Stimulated activated CD8-positive, alpha-beta memory T cell treated with anti-CD3 and anti-CD28 coated beads, Interleukin-7, amount 100 ng/mL, for 24 hours (primary cell): Measurements from ENCODE around the gene PTPN1.
A peak's percentile ranks its signal among the peaks of the same experiment; 100 is the strongest.
"Not testable (repeated sequence)": the region's sequence is repeated elsewhere in the genome, so short reads cannot be mapped to it uniquely, and the experiment has no call there.

Experiments used
- DNase-seq: peaks from one replicate; pipeline ENCODE4 v3.0.0-alpha.2; 2020; ENCODE audit warnings: low read depth

The PTPN1 gene

DNA sequence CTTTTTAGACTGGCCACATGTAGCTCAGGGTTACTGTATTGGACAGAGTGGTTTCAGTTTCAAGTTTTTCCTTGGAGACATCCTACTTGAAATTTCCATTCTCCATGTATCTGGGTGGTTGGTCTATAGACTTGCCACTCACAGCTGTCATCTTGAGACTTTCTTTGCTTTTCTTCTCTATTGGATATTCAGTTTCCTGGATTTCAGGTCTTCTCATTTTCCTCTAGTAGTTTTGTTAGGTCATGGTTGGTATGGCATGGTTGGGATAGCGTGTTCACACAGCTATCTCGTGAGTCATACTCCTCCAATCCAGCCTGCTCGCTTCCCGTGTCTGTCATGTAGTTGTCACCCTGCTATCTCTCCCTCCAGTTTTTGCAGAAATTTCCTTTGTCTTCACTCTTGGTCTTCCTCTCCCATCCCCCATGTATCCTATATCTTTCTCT, 48.3 kb downstream of the PTPN1 start:
- no peak for DNase-seq

DNA sequence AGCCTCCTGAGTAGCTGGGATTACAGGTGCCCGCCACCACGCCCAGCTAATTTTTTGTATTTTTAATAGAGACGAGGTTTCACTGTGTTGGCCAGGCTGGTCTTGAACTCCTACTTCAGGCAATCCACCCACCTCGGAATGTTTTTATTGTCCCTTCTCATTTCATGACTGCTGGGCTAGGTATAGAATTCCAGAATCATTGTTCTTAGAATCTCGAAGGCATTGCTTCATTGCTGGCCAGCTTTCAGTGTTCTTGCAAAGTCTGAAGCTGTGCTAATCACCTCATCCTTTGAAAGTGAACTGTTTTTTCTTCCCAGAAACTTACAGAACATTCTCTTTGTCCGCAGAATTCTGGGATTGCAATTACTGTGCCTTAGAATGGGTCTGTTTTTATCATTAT, 49.0 kb downstream of the PTPN1 start:
- no peak for DNase-seq

DNA sequence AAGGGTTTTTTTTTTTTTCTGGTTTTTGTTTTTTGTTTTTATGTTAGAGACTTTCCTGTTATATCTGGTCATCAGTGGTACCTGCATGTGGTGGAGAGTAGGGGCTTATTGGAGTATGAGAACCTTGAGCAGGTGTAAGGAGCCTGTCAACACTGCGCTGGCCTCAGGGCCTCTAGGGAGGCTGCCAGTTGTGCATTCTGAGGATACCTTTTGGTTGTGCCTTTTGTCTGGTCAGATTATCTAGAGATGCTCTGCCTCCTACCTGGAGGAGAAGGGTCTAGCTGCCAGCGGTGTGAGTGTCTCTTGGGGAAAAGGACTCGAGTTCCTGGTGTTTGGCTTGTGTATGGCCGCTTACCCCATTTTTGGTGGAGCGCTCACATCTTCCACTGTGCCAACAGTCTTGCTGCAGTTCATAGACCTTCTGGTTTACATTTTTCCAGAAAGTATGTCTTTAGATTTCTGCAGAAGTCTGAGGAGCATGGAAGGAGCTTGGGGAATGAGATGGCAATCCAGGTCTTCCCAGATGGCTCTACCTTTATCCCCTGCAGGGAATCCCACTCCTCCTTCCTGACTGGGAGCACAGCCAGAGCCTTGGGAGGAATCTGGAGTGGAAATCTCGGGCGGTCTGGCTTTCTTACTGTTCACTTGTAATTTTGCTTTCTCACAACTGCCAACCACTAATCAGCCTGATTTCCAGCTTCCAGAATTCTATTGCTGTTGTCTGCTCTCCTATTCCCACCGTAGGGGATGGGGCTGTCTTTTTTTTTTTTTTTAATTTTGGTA, 49.9 kb downstream of the PTPN1 start:
- DNase-seq: no peak

DNA sequence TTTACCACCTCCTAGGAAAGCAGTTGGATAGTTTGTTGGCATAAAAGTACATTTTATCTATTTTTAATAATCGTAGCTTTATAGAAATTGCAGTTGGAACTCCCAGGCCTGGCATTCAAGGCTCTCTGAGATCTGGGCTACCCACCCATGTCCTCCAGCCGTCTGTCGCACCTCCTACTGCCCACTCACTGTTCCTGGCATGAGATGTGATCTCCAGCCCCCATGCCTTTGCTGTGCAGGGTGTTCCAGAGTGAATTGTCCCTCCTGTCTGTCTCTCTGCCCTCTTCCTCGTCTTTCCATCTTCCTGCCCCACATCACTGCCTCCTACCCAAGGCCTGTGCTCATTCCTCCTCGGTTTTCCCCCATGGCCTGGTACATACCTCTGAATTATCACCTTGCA, 50.7 kb downstream of the PTPN1 start:
- DNase-seq: no peak

DNA sequence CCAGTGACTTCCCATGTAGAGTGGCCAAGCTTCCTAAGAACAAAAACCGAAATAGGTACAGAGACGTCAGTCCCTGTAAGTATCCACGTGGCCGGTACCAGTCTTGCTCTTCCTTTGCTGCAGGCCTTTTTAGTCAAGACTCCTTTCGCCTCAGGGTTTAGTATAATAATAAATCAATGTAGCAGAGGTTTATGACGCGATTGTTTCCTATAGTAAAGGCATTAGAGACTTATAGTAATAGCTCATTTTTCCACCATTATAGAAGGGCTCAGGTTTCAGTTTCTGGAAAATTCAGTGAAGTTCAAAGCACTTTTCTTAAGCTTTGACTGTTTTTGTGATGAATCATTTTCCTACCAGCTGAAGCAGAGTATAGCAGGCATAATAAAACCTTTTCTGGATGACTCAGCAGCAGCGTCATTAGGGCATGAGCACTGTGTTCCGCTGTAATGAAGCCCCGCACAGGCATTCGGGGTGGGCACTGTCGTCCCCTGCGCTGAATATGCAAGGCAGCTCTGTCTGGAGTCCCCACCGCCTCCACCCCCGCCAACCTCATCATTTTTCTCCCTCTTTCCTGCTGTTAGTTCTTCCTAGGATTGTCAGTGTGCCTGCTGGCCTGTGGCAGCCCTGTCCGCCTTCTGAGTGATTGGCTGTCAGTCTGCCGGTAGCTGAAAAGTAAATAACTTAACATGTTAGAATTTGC, 51.3 kb downstream of the PTPN1 start:
- peak; percentile 26 for DNase-seq

DNA sequence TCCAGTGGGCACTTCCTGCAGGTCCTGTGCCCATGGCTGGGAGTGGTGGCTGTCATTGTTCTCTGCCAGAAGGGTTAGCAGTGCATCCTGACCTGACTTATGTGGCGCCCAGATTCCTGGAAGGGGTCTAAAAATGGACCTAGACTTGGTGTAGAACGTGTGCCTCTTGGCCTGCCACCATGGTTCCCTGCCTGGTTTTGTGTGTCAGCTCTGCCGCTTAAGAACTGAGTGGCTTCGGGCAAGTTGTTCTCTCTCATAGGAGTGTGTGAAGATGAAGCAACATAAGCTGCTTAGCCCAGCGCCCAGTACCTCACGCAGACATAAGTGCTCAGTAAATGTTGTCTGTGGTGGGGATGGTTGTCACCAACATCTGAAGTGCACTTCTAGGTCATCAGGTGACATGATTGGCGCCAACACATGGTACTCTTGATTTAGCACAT, 52.1 kb downstream of the PTPN1 start:
- no peak for DNase-seq

- DNase-seq: no peak
These were observed 53.2 kb downstream of the PTPN1 start for GRCh38 chr20:50563133-50563944.

DNA sequence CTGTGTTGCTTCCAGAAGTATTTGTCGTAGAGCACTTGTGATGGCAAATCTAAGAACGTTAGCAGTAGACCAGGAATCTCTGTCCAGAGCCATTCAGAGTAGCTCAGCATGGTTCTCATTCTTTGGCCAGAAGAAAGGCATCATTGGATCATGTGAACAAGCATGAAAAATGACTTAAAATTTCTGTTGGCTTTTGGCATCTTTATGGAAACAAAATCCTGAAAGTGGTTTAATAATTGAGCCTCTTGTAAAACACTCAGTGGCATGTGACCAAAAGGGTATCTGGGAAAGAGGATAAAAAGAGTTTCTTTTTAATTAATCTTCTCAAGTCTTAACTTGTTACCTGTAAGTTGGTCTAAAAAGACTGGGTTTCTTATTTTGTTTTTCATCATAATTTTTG, 55.2 kb downstream of the PTPN1 start:
- no peak for DNase-seq

DNA sequence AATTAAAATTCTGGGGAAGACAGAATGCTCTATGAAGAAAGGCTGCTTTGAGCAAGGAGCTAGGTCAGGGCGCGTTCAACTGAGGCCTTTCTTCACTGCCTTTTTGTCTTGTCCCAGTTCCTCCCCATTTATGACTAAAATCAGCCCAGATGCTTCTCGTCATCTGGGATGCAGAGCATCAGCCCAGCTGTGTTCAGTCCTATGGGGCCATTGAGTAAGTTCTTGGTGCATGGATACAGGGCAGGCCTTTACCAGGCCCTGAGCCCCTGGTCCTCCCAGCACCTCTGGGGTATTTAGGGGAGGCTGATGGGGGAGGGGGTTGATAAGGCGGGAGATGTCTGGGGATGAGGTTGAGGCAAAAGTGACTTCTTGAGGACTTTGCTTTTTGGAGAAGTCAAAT, 55.7 kb downstream of the PTPN1 start:
- no peak for DNase-seq

- no peak for DNase-seq
These were observed 57.8 kb downstream of the PTPN1 start for GRCh38 chr20:50567860-50568548.

DNA sequence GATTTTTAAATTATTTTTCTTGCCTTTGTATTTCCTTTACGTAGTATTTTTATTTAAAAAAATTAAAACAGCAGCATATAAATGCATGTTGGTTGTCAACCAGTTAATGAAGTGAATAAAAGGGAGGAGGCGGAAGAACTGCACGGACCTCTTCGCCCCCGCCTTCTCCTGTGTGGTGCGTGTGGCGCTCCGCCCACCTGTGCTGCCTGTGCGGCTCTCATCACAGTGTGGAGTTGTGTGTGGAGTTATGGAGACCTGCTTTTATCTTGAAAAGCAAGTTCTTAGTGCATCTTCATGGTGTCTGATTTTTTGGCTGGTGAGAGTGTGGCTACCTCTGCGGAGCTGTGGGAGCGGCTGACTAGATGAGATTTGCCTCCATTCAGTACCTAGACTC, 58.4 kb downstream of the PTPN1 start:
- no peak for DNase-seq

- DNase-seq: not testable (repeated sequence)
These were observed 59.3 kb downstream of the PTPN1 start for GRCh38 chr20:50569487-50569863.

DNA sequence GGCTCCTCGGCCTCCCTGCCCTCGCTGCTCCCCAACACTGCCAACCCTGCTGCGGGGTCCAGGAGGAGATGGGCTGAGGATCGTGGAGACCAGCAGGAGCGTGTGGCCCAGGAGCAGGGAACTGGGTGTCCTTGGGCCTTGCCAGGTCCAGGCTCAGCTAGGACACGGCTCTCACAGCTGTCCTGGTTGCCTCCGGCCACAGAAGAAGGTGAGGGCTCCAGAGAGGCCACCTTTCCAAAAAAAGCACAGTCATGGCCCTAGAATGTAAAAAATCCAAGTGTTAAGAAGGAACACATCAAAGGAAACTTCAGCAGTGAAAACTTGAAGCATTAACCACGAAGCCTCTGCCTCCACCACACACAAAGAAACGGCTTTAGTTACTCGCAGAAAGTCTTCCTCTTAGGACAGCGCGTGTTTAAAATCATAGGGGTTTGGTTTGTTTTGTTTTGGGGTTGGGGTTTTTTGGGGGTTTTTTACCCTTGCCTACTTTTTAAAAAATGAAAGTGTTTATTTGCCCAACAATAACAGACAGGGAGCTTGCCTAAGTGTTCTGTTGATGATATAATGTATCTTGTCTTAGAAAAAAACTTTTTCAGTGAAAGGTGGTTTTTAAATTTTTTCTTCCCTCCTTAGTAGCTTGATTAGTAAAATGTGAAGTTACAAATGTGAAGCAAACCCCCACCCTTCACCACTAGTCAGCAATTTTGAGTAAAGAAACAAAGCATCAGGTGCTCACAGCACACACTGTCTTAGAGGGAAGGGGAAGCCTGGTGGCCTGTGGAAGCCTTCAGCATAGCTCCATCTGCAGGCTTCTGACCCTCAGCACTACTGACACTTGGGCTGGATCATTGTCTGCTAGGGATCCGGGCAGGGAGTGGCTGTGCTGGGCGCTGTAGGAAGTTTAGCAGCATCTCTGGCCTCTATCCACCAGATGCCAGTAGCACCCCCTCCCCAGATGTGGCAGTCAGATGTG, 60.0 kb downstream of the PTPN1 start:
- no peak for DNase-seq

GRCh38 chr20:50571466-50571865, 61.3 kb downstream of the PTPN1 start:
- no peak for DNase-seq

DNA sequence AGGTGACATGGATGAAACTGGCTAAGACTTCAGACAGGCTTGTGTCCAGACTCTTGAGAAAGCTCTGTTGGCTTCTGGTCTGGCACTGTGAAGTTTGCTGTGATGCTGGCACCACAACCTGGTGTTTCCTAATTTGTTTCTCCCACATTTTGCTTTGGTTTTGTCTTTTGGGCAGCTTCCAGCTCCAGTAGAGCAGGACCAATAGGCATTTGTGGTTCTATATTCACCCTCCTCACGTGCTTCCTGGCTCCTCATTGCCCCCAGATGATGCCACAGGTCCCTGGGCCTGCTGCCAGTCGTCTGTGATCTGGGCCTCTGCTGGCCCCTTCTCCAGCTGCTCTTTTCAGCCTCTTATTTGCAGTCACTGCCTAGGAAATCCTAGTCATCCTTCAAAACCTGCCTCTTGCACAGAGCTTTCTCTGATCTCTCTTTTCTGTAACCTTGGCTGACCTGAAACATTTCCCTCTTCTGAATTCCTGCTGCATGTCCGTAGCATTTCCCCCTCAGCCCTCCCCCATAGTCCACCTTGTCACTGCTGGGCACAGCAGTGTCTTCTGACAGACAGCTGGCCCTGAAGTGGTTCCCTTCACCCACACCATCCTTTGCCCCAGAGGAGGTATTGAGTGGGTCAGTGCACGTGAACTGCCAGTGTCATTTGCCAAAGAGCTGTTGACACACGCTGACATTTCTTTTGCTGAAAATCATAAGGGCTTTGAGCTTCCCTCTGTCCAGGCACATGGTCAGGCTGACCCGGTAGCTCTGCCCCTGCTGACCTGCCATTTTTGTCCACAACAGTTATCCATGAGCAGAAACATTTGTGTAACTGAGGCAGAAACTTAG, 63.0 kb downstream of the PTPN1 start:
- no peak for DNase-seq

GRCh38 chr20:50574108-50574507, 63.9 kb downstream of the PTPN1 start:
- no peak for DNase-seq

GRCh38 chr20:50574586-50574985, 64.4 kb downstream of the PTPN1 start:
- no peak for DNase-seq

DNA sequence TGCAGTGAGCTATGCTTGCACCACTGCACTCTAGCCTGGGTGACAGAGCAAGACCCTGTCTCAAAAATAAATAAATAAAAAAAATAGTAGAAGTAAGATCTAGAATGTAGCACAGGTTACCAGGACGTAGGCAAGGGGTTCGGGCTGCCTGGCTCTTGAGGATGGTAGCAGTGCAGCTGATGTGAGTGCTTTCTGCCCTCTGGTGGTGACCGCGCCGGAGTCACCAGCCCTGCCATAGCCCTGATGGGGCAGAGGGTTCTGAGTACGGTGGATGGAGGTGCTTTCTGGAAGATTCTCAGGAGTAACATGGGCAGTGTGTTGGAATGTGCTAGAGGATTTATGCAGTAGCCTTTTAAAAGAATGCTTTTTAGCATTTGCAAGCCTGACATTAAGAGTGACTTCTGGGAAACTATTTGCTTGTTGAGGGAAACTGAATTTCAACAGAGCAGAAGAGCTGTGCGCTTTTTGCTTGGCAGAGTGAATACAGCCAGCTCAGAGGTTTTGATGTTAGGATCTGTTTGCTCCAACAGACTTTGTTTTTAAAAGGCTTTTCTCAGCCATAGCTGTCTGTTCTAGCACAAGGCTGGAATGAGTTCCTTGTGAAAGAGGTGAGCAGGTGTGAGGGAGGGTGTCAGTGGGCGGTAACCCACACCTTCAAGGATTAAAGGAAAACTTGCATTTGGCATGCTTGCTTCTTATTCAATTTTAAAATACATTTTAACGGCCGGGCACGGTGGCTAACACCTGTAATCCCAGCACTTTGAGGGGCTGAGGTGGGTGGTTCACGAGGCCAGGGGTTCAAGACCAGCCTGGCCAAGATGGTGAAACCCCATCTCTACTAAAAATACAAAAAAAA, 65.9 kb downstream of the PTPN1 start:
- DNase-seq: peak; percentile 37
